GM21423 (cell line): ENCODE measurements around the gene CERS1.

Experiments
- ATAC-seq: cut with Tn5 transposase; IDR thresholded peaks from one replicate; pipeline ENCODE4 v1.9.1; 2021; ENCODE audit warnings: mild to moderate bottlenecking, moderate library complexity; ENCODE audit not compliant: unreplicated experiment

Gene CERS1

DNA sequence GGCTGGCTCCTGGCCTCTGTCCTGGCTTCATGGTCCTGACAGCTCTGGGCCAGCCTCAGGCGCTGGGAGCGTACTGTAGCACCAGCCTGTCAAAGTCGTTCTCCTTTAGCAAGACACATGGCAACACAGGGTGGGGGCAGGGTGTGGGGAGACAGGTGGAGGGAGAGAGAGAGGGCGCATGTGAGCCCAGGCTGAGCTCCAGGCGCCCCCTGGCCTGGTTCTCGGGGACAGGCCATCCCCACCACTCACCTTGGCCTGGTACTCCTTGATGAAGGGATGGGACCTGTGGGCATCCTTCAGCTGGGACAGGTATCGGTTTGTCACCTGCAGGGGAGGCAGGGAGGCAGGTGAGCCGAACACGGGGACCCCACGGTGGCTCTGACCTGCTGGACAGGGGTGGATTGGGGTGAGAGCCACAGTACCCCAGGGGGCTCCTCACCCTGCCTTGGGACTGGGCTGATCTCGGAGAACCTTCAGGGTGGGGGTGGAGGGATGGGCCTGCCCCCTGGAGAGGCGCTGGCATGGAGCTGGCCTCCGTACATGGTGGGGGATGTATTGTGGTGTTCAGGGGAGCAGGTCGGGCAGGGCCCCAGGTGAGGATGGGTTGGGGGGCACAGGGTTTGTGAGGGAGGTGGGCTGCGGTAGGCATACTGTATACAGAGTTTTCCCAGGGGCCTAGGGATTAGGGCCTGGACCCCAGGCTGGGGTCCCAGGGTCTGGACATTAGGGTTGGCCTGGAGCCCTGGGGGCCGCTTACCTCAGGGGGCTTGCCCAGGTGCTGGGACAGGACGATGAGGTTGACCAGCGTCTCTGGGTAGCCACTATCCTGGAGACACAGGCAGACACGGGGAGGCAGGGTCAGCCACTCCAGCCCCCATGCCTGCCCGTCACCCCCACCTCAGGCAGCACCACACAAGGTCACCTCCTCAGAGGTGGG is 3.9 kb upstream of the CERS1 start:
- ATAC-seq, result no peak

- ATAC-seq, result no peak
Observed at GRCh38 chr19:18898607-18899408, 2.9 kb upstream of the CERS1 start.

DNA sequence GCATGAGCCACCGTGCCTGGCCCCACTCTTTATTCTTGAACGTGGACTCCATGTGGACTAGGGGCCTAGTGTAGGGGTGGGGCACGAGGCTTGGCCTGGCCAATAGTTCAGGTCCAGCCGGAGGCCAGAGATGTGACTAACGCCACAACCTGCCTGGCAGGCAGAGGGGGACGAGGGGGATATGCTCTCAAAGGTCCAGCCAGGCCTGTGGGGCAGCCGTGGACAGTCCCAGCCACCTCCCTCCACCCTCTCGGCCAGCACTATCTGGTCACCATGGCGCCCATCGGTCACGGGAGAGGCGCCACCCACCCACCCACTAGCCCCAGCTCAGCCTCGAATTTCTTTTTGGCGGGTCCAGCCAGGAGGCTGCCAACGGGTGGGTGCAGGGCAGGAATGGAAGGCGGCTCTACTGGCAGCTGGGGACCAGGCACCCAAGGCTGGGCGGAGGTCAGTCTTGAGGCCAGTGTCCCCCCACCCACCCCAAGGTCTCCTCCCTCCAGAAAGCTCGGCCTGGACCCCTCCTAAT is 2.2 kb upstream of the CERS1 start:
- no peak for ATAC-seq

DNA sequence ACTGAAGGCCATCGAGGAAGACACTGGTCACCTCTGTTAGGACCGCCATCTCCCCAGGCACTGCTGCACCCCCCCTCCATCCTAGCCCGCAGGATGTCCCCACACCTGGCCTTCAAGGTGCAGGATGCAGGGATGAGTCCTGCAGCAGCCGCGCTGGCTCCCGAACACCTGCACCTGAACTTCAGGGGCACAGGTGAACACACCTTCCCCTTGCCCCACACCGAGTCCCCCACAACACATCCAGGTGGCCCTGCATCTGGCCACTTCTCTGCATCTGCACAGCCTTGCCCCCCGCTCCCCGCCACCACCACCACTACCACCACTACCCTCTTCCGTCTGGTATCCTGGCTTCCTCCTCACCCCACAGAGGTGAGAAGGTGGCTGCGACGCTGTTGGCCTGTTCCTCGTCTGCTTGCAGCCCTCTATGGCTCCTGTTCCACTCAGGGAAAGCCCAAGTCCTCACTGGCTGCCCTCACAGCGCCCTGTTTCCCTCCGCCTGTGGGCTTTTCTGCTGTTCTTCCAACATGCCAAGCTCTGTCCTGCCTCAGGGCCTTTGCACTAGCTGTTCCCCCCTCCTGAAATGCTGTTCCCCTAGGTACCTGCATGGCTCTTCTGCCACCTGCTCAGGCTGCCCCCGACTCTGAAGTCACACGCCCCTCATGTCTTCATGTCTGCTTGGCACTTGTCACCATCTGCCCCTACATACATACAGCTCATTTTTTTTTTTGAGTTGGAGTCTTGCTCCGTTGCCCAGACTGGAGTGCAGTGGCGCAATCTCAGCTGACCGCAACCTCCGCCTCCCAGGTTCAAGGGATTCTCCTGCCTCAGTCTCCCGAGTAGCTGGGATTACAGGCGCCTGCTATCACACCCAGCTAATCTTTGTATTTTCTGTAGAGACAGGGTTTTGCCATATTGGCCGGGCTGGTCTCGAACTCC is 1.4 kb upstream of the CERS1 start:
- no peak for ATAC-seq

GRCh38 chr19:18896421-18896841 is 473 bp upstream of the CERS1 start:
- ATAC-seq, result no peak

GRCh38 chr19:18895038-18895823 is 727 bp downstream of the CERS1 start:
- no peak for ATAC-seq

DNA sequence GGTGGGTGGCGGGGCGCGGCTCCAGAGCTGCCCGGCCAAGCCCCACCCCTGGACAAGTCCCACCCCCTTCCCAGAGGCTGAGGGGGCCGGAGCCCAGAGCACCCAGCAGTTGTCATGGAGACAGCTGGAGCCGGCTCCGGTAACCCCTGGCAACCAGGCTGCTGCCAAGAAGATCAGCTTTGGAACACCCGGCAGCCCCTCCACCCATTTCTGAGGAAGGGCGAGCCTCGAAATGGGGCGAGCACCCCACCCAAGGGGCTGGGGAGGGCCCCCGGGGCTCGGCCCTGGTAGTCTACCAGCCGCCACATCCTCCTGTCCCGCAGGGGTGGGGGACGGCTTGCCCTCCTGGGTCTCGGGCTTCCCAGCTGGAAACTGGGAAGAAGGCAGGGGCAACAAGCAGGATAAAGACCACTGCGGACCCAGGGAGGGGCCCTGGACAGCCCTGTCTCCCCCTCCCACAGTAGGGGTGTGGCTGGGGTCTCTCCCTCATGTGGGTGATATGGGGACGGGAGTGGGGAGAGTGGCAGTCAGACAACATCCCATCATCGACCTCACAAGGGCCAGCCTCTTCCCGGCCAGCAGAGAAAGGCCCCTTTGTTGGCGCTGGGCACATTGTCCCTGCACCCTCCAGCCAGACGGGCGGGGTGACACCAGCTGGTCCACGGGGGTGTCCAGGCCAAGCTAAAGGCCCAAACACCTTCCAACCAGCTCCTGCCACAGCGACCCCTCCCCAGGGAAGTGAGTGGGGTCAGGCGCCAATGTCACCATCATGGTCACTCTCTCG is 1.5 kb downstream of the CERS1 start:
- ATAC-seq, result no peak

DNA sequence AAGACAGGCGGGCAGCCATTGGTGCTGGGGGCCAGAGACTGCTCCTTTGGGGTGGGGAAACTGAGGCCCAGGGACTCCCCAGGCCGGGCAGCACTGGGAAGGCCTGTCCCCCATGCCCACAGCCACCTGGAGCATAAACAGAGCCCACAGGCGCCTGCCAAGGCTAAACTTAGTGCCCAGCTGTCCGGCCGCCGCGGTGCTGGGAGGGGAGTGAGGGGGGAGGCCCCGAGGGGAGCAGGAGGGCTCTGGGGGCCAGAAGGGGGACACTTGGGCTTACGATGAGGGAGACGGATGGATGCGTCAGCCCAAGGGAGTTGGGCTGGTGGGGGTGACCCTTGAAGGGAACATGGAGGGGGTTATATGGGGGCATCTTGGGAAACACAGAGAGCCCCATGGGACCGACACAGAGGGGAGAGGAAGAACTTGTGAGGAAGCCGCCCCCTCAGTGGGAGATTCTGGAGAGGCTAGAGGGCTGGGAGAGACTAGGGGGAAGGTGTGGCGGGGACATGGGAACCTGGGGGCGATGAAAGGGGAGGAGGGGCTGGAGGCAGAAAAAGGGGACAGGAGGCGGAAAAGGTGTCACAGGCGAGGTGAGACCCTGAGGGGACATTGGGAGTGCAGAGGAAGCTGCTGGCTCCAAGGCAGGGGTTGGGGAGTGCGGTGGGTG is 2.2 kb downstream of the CERS1 start:
- ATAC-seq, result no peak

- no peak for ATAC-seq
Observed at GRCh38 chr19:18889949-18890745, 5.8 kb downstream of the CERS1 start.

DNA sequence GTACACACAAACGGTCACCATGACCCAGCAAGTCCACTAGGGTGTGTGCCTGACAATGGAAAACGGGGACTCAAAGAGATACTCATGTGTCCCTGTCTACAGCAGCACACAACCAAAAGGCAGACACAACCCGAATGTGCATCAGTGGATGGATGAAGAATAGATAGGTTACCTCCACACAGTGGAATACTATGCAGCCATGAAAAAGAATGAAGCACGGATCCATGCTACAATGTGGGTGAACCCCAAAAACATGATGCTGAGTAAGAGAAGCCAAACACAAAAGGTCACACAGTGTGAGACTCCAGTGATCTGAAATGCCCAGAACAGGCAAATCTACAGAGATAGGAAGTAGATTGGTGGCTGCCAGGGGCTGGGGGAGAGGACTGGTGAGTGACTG is 9.0 kb downstream of the CERS1 start:
- ATAC-seq, result no peak

DNA sequence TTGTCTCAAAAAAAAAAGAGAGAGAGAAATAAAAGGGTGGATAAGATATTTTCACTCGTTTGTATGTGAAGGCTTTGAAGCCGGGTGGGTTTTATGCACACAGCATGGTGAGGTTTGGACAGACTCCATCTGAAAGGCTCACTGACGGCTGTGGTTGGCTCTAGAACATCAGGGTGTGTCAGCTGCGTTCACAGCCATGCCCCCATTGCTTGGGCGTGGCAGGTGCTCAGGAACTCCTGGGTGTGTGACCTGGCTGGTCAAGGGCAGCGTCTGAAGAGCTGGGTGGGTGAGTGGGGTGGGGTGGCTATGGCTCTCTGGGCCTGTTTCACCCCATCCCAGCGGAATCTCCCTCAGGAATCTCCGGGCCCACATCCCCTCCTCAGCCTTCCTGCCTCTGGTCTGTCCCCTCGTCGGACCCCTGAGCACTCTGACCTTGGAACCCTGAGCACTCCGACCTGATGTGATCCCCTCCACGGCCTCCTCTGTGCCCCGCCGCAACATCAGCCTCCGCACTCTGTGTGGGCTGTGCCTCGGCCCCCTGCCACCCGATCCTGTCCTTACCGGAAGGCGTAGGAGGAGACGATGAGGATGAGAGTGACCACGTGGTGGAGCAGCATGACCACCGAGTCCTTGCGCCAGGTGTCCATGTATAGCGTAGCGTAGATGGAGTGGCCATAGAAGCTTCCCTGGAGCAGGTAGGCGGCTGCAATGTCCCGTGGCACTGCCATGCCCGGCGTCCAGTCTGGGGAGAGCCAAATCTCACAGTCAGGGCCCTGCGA is 12.2 kb downstream of the CERS1 start:
- ATAC-seq, result no peak

DNA sequence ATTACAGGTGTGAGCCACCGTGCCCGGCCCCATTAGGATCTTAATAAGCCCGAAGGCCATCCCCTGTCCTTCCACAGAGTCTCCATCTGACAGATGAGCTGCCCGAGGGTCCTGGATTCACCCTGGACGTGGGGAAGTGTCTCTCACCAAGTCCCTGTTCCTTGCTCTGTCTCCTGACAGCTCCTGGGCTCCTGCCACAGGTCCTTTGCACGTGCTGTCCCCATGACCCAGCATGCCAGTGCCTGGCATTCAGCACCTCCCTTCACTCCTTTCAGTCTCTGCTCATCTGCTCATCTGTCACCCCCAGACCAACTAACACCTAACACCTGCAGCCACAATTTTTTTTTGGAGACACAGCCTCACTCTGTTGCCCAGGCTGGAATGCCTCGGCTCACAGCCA is 14.5 kb downstream of the CERS1 start:
- no peak for ATAC-seq

DNA sequence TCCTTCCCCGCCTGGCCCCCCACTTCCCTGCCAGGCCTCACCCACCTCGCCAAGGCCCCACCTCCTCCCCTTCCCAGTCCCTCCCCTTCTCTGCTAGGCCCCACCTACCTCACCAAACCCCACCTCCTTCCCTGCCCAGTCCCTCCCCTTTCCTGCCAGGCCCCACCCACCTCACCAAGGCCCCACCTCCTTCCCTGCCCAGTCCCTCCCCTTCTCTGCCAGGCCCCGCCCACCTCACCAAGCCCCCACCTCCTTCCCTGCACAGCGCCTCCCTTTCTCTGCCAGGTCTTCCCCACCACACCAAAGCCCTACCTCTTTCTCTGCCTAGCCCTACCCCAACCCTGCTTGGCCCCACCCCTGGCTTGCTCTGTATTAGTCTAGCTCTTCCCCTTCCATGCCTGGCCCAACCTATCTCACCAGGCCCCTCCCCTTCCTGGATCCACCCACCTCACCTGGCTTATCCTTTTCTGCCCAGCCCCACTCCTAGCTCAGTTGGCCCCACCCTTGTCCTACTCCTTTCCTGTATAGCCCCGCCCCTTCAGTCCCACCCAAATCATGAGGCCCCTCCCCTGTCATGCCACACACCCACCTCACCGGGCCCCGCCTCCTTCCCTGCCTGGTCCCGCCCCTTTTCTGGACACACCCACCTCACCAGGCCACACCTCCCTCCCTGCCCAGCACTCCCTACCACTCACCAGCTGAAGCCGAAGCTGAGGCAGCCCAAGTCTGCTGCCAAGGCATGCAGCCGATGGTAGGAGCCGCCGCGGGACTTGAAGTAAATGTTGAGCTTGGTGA is 16.2 kb downstream of the CERS1 start:
- ATAC-seq, result no peak

- no peak for ATAC-seq
Observed at GRCh38 chr19:18878858-18879578, 16.9 kb downstream of the CERS1 start.

- no peak for ATAC-seq
Observed at GRCh38 chr19:18878058-18878797, 17.7 kb downstream of the CERS1 start.
